GM21528 (cell line): ENCODE data around the gene LILRB3.
"Not testable (repeated sequence)": the region's sequence is repeated elsewhere in the genome, so short reads cannot be mapped to it uniquely, and the experiment has no call there.

Experiments used
- ATAC-seq: cut with Tn5 transposase; IDR thresholded peaks from one replicate; pipeline ENCODE4 v1.9.1; 2021; ENCODE audit warnings: mild to moderate bottlenecking, moderate library complexity; ENCODE audit not compliant: unreplicated experiment, low FRiP score

The LILRB3 gene

GRCh38 chr19:54243809-54244208 is 21.0 kb upstream of the LILRB3 start:
- ATAC-seq: not testable (repeated sequence)

GRCh38 chr19:54242646-54243045 is 19.8 kb upstream of the LILRB3 start, which contains the start of gene LILRA6:
Gene LILRA6, minus strand, starts transcription at chr19:54242790.
- ATAC-seq: not testable (repeated sequence)

DNA sequence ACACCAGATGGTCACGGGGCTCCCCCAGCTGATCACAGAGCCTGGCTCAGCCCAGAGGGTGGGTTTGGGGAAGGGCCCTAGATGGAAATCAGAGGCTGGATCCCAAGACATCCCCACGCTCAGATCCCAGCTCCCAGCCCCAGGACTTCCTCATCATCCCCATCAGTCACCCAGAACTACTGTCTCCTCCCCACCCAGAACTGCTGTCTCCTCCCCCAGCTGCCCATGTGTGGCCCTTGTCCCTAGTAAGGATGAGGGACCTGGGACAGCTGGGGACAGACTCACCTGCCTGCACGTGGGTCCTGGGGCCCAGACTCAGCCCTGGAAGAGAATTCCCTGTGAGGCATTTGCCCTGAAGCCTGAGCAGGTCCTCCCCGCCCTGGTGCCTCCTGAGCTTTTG is 19.4 kb upstream of the LILRB3 start:
- ATAC-seq: not testable (repeated sequence)

DNA sequence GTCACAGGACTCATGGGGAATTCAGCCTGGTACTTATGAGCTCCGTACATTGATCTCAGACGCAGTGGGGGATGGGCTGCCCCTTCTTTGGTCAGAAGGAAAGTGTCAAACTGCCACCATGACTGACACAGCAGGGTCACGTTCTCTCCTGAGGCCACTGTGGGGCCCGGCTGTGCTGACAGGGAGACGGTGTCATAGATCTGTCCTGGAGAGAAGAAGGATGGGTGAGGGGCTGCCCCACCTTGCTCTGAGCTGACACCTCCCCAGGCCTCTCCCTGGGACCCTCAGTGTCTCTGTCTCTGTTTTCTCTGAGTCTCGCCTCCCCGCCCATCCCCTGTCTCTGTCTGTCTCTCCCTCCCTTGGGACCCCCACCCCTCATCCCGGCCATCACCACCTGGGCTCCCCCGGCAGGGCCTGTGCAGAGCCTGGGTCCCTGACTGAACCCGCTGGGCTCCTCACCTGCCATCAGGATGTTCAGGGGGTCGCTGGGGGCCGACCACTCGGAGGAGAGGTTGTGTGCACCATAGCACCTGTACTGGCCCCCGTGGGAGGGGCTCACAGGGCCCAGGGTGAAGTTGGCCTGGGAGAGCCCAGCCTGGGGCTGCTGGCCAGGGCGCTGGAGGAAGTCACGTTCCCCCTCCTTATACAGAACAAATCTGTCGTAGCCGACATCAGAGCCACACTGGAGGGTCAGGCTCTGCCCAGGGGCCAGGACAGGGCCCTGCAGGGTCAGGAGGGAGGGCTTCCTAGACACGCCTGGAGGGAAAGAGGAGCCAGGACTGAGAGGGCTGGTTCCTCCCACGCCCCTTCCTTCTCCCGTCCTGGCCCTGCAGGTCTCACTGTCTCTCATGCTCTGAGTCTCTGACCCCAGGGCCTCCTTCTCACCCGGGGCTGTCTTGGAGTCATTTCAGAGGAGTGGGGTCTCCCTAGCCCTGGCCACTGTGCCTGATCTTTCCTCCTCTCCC is 17.8 kb upstream of the LILRB3 start:
- ATAC-seq: not testable (repeated sequence)

GRCh38 chr19:54239491-54240371 is 16.9 kb upstream of the LILRB3 start:
- ATAC-seq: not testable (repeated sequence)

DNA sequence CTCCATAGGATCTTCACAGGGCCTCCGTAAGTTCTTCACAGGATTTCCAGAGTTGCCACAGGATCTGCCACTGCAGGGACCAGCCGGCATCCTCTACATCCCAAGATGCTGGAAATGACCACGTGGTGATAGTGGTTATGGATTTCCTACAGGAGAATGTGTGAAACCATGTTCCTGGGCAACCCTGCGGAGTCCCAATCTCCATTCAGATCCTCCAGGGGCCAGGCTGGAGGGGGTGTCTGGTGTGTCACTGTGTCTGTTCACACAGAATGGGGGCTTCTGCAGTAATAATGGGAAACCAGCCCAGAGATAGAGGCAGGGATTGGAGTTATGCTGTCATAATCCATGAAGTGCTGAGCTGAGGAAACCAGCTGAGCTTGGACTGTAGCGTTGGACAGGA is 11.1 kb upstream of the LILRB3 start:
- ATAC-seq: no peak

- peak; percentile 75 for ATAC-seq
Observed at GRCh38 chr19:54231077-54231931, 8.5 kb upstream of the LILRB3 start.

DNA sequence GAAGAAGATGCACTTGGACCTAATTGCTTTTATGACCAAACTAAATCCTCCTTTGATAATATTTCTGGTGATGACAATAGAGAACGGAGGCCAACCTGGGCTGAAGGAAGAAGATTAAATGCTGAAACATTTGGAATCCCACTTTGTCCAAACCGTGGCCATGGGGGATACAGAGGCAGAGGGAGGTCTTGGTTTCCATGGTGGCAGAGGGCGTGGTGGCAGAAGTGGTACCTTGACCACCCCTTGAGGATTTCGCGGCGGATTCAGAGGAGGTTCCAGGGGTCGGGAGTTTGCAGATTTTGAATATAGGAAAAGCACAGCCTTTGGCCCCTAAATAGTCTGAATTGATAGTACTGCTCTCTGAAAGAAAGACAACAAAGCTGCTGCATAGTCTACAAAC is 7.2 kb upstream of the LILRB3 start:
- ATAC-seq: no peak

DNA sequence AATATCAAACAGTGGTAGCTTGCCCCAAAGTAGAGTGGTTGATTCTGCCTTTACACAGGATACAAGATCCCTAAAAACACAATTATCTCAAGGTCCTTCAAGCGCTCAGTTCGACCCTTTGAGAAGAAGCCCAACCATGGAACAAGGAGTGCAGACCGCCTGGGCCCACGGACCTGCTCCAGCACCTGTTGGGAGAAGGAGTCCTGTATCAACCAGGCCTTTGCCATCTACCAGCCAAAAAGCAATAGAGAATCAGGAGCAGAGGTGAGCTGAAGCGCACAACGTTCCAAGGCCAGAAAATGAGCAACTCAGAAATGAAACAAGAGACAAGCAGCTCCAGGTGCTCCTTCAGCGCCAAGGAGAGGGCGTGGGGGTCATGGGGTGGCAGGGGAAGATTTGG is 6.3 kb upstream of the LILRB3 start:
- ATAC-seq: no peak

- not testable (repeated sequence) for ATAC-seq
Observed at GRCh38 chr19:54224619-54225018, 1.8 kb upstream of the LILRB3 start.

- ATAC-seq: not testable (repeated sequence)
Observed at GRCh38 chr19:54223937-54224281, 1.1 kb upstream of the LILRB3 start.

- not testable (repeated sequence) for ATAC-seq
Observed at GRCh38 chr19:54223277-54223936, 600 bp upstream of the LILRB3 start.

DNA sequence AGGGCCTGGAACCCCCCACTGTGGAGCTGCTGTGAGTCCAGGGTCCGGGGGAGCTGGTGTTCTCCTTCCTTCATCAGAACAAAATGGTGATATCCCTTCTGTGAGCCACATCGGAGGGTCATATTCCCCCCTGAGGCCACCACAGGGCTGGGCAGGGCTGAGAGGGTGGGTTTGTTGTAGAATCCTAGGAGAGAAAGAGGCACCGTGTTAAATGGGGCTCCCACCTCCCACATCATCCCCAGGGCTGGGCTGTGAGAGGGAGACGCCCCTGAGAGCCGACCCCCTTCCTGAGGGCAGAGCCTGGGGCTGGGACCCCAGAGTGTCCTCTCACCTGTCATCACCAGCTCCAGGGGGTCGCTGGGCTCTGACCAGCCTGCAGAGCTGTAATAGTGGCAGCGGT is 860 bp downstream of the LILRB3 start:
- not testable (repeated sequence) for ATAC-seq

- ATAC-seq: not testable (repeated sequence)
Observed at GRCh38 chr19:54219702-54220101, 3.1 kb downstream of the LILRB3 start.

DNA sequence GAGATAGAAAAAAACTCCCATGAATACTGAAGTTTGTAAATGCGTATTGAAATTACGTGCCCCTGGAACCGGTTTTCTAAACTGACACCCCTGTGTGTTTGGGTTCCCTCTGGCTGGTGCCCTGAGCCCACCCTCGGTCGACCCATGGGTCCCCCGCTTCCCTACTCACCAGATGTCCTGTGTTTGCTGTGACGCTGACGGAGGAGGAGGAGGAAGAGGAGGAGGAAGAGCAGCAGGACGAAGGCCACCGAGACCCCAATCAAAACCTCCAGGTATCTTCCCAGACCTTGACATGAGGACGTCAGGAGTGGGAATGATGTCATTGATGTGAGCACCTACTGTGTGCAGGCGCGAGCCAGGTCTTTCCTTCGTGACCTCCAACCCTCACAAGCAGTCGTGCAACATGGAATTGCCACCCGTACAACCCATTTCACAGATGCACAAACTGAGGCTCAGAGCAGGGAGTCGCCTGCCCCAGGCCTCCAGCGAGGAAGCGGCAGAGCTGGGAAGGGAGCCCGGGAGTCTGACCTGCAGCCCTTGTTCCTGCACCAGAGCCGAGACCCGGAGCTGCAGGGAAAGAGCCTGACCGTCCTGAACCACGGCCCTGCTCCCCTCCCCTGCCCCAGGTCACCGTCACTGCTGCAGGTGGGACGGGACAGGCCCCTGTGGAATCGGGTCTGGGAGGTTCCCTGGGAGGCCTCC is 3.7 kb downstream of the LILRB3 start:
- ATAC-seq: no peak

- ATAC-seq: no peak
Observed at GRCh38 chr19:54218259-54218658, 4.5 kb downstream of the LILRB3 start.

- not testable (repeated sequence) for ATAC-seq
Observed at GRCh38 chr19:54217517-54218247, 5.1 kb downstream of the LILRB3 start.

DNA sequence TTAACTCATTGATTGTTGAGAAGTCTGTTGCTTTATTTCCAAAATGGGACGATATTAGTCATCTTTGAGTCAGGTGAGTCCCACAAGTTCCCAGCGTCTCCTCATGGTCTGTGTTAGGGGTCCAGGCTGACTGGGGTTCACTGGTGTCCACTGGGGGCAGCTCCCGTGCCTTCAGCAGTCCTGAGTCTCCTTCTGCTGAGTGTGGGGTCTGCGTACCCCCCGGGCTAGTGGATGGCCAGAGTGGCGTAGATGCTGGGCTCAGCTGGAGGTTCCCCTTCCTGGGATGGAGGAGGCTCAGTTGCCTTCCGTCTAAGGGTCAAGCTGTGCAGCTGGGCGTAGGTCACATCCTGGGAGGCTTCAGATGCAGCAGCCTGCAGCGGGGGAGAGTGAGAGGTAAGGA is 5.9 kb downstream of the LILRB3 start:
- ATAC-seq: no peak
